PC-9 (cell line): Measurements from ENCODE around the gene SSBP2.

ENCODE experiments used
- CTCF ChIP-seq: fragments of 200-600 bp; sonication (generic); conservative IDR thresholded peaks from 2 replicates; pipeline ENCODE4 v1.6.1; 2017; ENCODE audit warnings: mixed run types, antibody characterized with exemption, mild to moderate bottlenecking, moderate library complexity
- EZH2 ChIP-seq: fragments of 200-600 bp; sonication (generic); IDR thresholded peaks from 2 replicates; pipeline ENCODE4 v1.8.0; 2017; ENCODE audit warnings: antibody characterized with exemption, low read depth

GRCh38 chr5:81679885-81680284 lies 71.0 kb downstream of the SSBP2 start:
- TF ChIP-seq CTCF (no peak), EZH2 (no peak)
